ENCODE measurements around the gene TFB2M.

Gene TFB2M

GRCh38 chr1:246506367-246506673 is 59.7 kb downstream of the TFB2M start:
- H3K14ac ChIP-seq (ENCODE audit: low read length in 2 of 2): no peak overlapping the region
- no peak overlapping the region for H4K91ac ChIP-seq (ENCODE audit: low read length)
- H3K4ac ChIP-seq (ENCODE audit: low read depth in 1 of 2, low read length in 2 of 2): peak overlapping the region in 1 of 2 experiments; percentile 10
- H3K4me2 ChIP-seq (ENCODE audit: low read length, poor library complexity, severe bottlenecking): peak overlapping the region; percentile 92
- no peak overlapping the region for H3K27ac ChIP-seq (ENCODE audit: low read length, poor library complexity, severe bottlenecking)
- peak overlapping the region; percentile 91 to 96 for H3K4me3 ChIP-seq (ENCODE audit: insufficient read depth in 1 of 2, low read depth in 1 of 2, low read length in 2 of 2)
- no peak overlapping the region for H4K8ac ChIP-seq (ENCODE audit: low read length)
- H3K23ac ChIP-seq (ENCODE audit: low read length in 2 of 2): peak overlapping the region in 1 of 2 experiments; percentile 96
- H2BK120ac ChIP-seq (ENCODE audit: low read depth, low read length): peak overlapping the region; percentile 11
- H2BK5ac ChIP-seq (ENCODE audit: low read depth, low read length, poor library complexity, severe bottlenecking): no peak overlapping the region
- H3K36me3 ChIP-seq (ENCODE audit: control insufficient read depth in 1 of 2, insufficient read depth in 2 of 2, low read depth in 1 of 2, low read length in 2 of 2): no peaks in the 10 kb centered on the region
- peaks cover 9% of the 10 kb centered on the region for H3K4me1 ChIP-seq (ENCODE audit: control insufficient read depth, insufficient read depth, low read depth, low read length)
- peak overlapping the region; percentile 95 for H2AFZ ChIP-seq (ENCODE audit: low read depth, low read length)
- no peak overlapping the region for H3K18ac ChIP-seq (ENCODE audit: low read depth in 1 of 2, low read length in 2 of 2)
- H3K27me3 ChIP-seq (ENCODE audit: control insufficient read depth in 1 of 2, insufficient read depth in 1 of 2, low read length in 2 of 2): no peaks in the 10 kb centered on the region
- DNase-seq: no peak
- H3K9me3 ChIP-seq (ENCODE audit: control insufficient read depth, low read length): no peaks in the 10 kb centered on the region
- H2BK12ac ChIP-seq (ENCODE audit: low read length in 2 of 2): no peak overlapping the region
- H3K79me1 ChIP-seq (replicated peaks; ENCODE audit: low read length, poor library complexity, severe bottlenecking): peaks cover 22% of the 10 kb centered on the region
- H3K9ac ChIP-seq (ENCODE audit: low read length): peak overlapping the region; percentile 80
- no peak overlapping the region for H2BK15ac ChIP-seq (ENCODE audit: low read depth, poor library complexity, severe bottlenecking)
- WGBS: 12% methylated on average over 9 of the region's 9 CpGs
- no peak overlapping the region for H2AK5ac ChIP-seq (ENCODE audit: low read length, severe bottlenecking)

- H2AFZ ChIP-seq (ENCODE audit: low read depth, low read length): no peak overlapping the region
- no peak overlapping the region for H2BK15ac ChIP-seq (ENCODE audit: low read depth, poor library complexity, severe bottlenecking)
- DNase-seq: no peak
- H3K4me3 ChIP-seq (ENCODE audit: insufficient read depth in 1 of 2, low read depth in 1 of 2, low read length in 2 of 2): no peak overlapping the region
- H3K9ac ChIP-seq (ENCODE audit: low read length): no peak overlapping the region
- no peak overlapping the region for H3K4ac ChIP-seq (ENCODE audit: low read depth in 1 of 2, low read length in 2 of 2)
- H3K9me3 ChIP-seq (ENCODE audit: control insufficient read depth, low read length): no peaks in the 10 kb centered on the region
- no peak overlapping the region for H3K18ac ChIP-seq (ENCODE audit: low read depth in 1 of 2, low read length in 2 of 2)
- H4K8ac ChIP-seq (ENCODE audit: low read length): no peak overlapping the region
- no peak overlapping the region for H3K14ac ChIP-seq (ENCODE audit: low read length in 2 of 2)
- H3K4me2 ChIP-seq (ENCODE audit: low read length, poor library complexity, severe bottlenecking): no peak overlapping the region
- H3K27me3 ChIP-seq (ENCODE audit: control insufficient read depth in 1 of 2, insufficient read depth in 1 of 2, low read length in 2 of 2): no peaks in the 10 kb centered on the region
- no peak overlapping the region for H2BK120ac ChIP-seq (ENCODE audit: low read depth, low read length)
- no peak overlapping the region for H2AK5ac ChIP-seq (ENCODE audit: low read length, severe bottlenecking)
- no peak overlapping the region for H2BK5ac ChIP-seq (ENCODE audit: low read depth, low read length, poor library complexity, severe bottlenecking)
- no peak overlapping the region for H2BK12ac ChIP-seq (ENCODE audit: low read length in 2 of 2)
- H3K4me1 ChIP-seq (ENCODE audit: control insufficient read depth, insufficient read depth, low read depth, low read length): peaks cover 9% of the 10 kb centered on the region
- WGBS: 81% methylated on average over 6 of the region's 7 CpGs
- H3K27ac ChIP-seq (ENCODE audit: low read length, poor library complexity, severe bottlenecking): no peak overlapping the region
- H3K79me1 ChIP-seq (replicated peaks; ENCODE audit: low read length, poor library complexity, severe bottlenecking): peaks cover 32% of the 10 kb centered on the region
- no peak overlapping the region for H3K23ac ChIP-seq (ENCODE audit: low read length in 2 of 2)
- H3K36me3 ChIP-seq (ENCODE audit: control insufficient read depth in 1 of 2, insufficient read depth in 2 of 2, low read depth in 1 of 2, low read length in 2 of 2): no peaks in the 10 kb centered on the region
- H4K91ac ChIP-seq (ENCODE audit: low read length): no peak overlapping the region
Observed at GRCh38 chr1:246503341-246503740, 62.7 kb downstream of the TFB2M start.

- Histone ChIP-seq H3K79me1 (replicated peaks; ENCODE audit: low read length, poor library complexity, severe bottlenecking) (peaks cover 23% of the 10 kb centered on the region), H3K4me3 (ENCODE audit: insufficient read depth in 1 of 2, low read depth in 1 of 2, low read length in 2 of 2) (no peak overlapping the region), H3K9me3 (ENCODE audit: control insufficient read depth, low read length) (no peaks in the 10 kb centered on the region), H4K91ac (ENCODE audit: low read length) (no peak overlapping the region), H3K23ac (ENCODE audit: low read length in 2 of 2) (no peak overlapping the region), H3K36me3 (ENCODE audit: control insufficient read depth in 1 of 2, insufficient read depth in 2 of 2, low read depth in 1 of 2, low read length in 2 of 2) (no peaks in the 10 kb centered on the region), H3K4me1 (ENCODE audit: control insufficient read depth, insufficient read depth, low read depth, low read length) (no peaks in the 10 kb centered on the region), H2BK12ac (ENCODE audit: low read length in 2 of 2) (no peak overlapping the region), H3K18ac (ENCODE audit: low read depth in 1 of 2, low read length in 2 of 2) (no peak overlapping the region), H3K9ac (ENCODE audit: low read length) (no peak overlapping the region), H2AFZ (ENCODE audit: low read depth, low read length) (no peak overlapping the region), H2BK5ac (ENCODE audit: low read depth, low read length, poor library complexity, severe bottlenecking) (no peak overlapping the region), H4K8ac (ENCODE audit: low read length) (no peak overlapping the region), H3K27ac (ENCODE audit: low read length, poor library complexity, severe bottlenecking) (no peak overlapping the region), H3K14ac (ENCODE audit: low read length in 2 of 2) (no peak overlapping the region), H3K4me2 (ENCODE audit: low read length, poor library complexity, severe bottlenecking) (no peak overlapping the region), H2BK15ac (ENCODE audit: low read depth, poor library complexity, severe bottlenecking) (no peak overlapping the region), H3K4ac (ENCODE audit: low read depth in 1 of 2, low read length in 2 of 2) (no peak overlapping the region), H2AK5ac (ENCODE audit: low read length, severe bottlenecking) (no peak overlapping the region), H3K27me3 (ENCODE audit: control insufficient read depth in 1 of 2, insufficient read depth in 1 of 2, low read length in 2 of 2) (no peaks in the 10 kb centered on the region), H2BK120ac (ENCODE audit: low read depth, low read length) (no peak overlapping the region)
- 80% methylated on average over 2 of the region's 2 CpGs for WGBS
- DNase-seq: peak; percentile 82
Observed at GRCh38 chr1:246497331-246497915, 68.6 kb downstream of the TFB2M start.

GRCh38 chr1:246492611-246493245 is 73.3 kb downstream of the TFB2M start:
- H3K18ac ChIP-seq (ENCODE audit: low read depth in 1 of 2, low read length in 2 of 2): no peak overlapping the region
- no peak overlapping the region for H3K4ac ChIP-seq (ENCODE audit: low read depth in 1 of 2, low read length in 2 of 2)
- no peak overlapping the region for H4K8ac ChIP-seq (ENCODE audit: low read length)
- WGBS: 0% methylated on average over 2 of the region's 3 CpGs
- H3K4me3 ChIP-seq (ENCODE audit: insufficient read depth in 1 of 2, low read depth in 1 of 2, low read length in 2 of 2): no peak overlapping the region
- no peak overlapping the region for H2BK5ac ChIP-seq (ENCODE audit: low read depth, low read length, poor library complexity, severe bottlenecking)
- H3K14ac ChIP-seq (ENCODE audit: low read length in 2 of 2): no peak overlapping the region
- no peak overlapping the region for H2AFZ ChIP-seq (ENCODE audit: low read depth, low read length)
- H3K23ac ChIP-seq (ENCODE audit: low read length in 2 of 2): no peak overlapping the region
- H3K79me1 ChIP-seq (replicated peaks; ENCODE audit: low read length, poor library complexity, severe bottlenecking): peaks cover 26% of the 10 kb centered on the region
- H3K4me1 ChIP-seq (ENCODE audit: control insufficient read depth, insufficient read depth, low read depth, low read length): no peaks in the 10 kb centered on the region
- H3K4me2 ChIP-seq (ENCODE audit: low read length, poor library complexity, severe bottlenecking): no peak overlapping the region
- peak; percentile 82 for DNase-seq
- H3K27me3 ChIP-seq (ENCODE audit: control insufficient read depth in 1 of 2, insufficient read depth in 1 of 2, low read length in 2 of 2): no peaks in the 10 kb centered on the region
- no peaks in the 10 kb centered on the region for H3K9me3 ChIP-seq (ENCODE audit: control insufficient read depth, low read length)
- H3K36me3 ChIP-seq (ENCODE audit: control insufficient read depth in 1 of 2, insufficient read depth in 2 of 2, low read depth in 1 of 2, low read length in 2 of 2): no peaks in the 10 kb centered on the region
- H3K9ac ChIP-seq (ENCODE audit: low read length): peak overlapping the region; percentile 65
- no peak overlapping the region for H2BK120ac ChIP-seq (ENCODE audit: low read depth, low read length)
- H3K27ac ChIP-seq (ENCODE audit: low read length, poor library complexity, severe bottlenecking): no peak overlapping the region
- H2BK12ac ChIP-seq (ENCODE audit: low read length in 2 of 2): no peak overlapping the region
- no peak overlapping the region for H4K91ac ChIP-seq (ENCODE audit: low read length)
- no peak overlapping the region for H2BK15ac ChIP-seq (ENCODE audit: low read depth, poor library complexity, severe bottlenecking)
- no peak overlapping the region for H2AK5ac ChIP-seq (ENCODE audit: low read length, severe bottlenecking)
